ENCODE data around the gene ZNF180. TPM values are rescaled to one million over a fixed set of nuclear protein-coding genes. Genes with fewer than 3 reads are reported as not detected.

The ZNF180 gene
- total RNA-seq, 1 experiment from 2014 or later = 8.9 TPM

- H3K9me3 Mint-ChIP-seq = peaks cover 79% of the 10 kb centered on the region
- ChIA-PET POLR2A (no interaction called here), CTCF (no interaction called here)
- H3K36me3 Mint-ChIP-seq = peaks cover 67% of the 10 kb centered on the region
- no peak overlapping the region for H3K4me3 Mint-ChIP-seq
- H3K4me1 Mint-ChIP-seq = no peaks in the 10 kb centered on the region
- ATAC-seq (no peak), DNase-seq (ENCODE audit: low spot score) (no peak)
- TF ChIP-seq, protein P1, sequence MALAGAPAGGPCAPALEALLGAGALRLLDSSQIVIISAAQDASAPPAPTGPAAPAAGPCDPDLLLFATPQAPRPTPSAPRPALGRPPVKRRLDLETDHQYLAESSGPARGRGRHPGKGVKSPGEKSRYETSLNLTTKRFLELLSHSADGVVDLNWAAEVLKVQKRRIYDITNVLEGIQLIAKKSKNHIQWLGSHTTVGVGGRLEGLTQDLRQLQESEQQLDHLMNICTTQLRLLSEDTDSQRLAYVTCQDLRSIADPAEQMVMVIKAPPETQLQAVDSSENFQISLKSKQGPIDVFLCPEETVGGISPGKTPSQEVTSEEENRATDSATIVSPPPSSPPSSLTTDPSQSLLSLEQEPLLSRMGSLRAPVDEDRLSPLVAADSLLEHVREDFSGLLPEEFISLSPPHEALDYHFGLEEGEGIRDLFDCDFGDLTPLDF (CRISPR knock-in tag; IDR thresholded peaks at IDR 0.05) = no peak
- TF ChIP-seq IRF2 (CRISPR knock-in tag; IDR thresholded peaks at IDR 0.05; ENCODE audit: borderline replicate concordance, low read depth) (no peak), FOXP4 (CRISPR knock-in tag; IDR thresholded peaks at IDR 0.05) (no peak), NR1H2 (CRISPR knock-in tag; IDR thresholded peaks at IDR 0.05) (no peak), KAT7 (CRISPR knock-in tag; IDR thresholded peaks at IDR 0.05; ENCODE audit: borderline replicate concordance) (no peak), ZNF121 (CRISPR knock-in tag; IDR thresholded peaks at IDR 0.05) (no peak), GABPB1 (CRISPR knock-in tag; IDR thresholded peaks at IDR 0.05) (no peak), ZNF396 (CRISPR knock-in tag; IDR thresholded peaks at IDR 0.05; ENCODE audit: borderline replicate concordance) (no peak), TEAD4 (CRISPR knock-in tag; IDR thresholded peaks at IDR 0.05) (no peak), SOX15 (CRISPR knock-in tag; IDR thresholded peaks at IDR 0.05) (no peak), ZNF416 (CRISPR knock-in tag; IDR thresholded peaks at IDR 0.05) (no peak), NFYB (CRISPR knock-in tag; conservative IDR thresholded peaks at IDR 0.05; ENCODE audit: low read depth) (no peak), ZMAT4 (CRISPR knock-in tag; IDR thresholded peaks at IDR 0.05) (no peak), PRDM15 (CRISPR knock-in tag; IDR thresholded peaks at IDR 0.05) (no peak)
- TF ChIP-seq, protein P2, sequence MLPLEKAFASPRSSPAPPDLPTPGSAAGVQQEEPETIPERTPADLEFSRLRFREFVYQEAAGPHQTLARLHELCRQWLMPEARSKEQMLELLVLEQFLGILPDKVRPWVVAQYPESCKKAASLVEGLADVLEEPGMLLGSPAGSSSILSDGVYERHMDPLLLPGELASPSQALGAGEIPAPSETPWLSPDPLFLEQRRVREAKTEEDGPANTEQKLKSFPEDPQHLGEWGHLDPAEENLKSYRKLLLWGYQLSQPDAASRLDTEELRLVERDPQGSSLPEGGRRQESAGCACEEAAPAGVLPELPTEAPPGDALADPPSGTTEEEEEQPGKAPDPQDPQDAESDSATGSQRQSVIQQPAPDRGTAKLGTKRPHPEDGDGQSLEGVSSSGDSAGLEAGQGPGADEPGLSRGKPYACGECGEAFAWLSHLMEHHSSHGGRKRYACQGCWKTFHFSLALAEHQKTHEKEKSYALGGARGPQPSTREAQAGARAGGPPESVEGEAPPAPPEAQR (CRISPR knock-in tag; IDR thresholded peaks at IDR 0.05) = no peak
- TF ChIP-seq, protein P3, sequence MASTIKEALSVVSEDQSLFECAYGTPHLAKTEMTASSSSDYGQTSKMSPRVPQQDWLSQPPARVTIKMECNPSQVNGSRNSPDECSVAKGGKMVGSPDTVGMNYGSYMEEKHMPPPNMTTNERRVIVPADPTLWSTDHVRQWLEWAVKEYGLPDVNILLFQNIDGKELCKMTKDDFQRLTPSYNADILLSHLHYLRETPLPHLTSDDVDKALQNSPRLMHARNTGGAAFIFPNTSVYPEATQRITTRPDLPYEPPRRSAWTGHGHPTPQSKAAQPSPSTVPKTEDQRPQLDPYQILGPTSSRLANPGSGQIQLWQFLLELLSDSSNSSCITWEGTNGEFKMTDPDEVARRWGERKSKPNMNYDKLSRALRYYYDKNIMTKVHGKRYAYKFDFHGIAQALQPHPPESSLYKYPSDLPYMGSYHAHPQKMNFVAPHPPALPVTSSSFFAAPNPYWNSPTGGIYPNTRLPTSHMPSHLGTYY (CRISPR knock-in tag; IDR thresholded peaks at IDR 0.05) = no peak
- no peak overlapping the region for H3K27ac Mint-ChIP-seq
- H3K27me3 Mint-ChIP-seq (ENCODE audit: low read depth) = peaks cover 6% of the 10 kb centered on the region
These were observed 64.9 kb downstream of the ZNF180 start for GRCh38 chr19:44435441-44435840.

DNA sequence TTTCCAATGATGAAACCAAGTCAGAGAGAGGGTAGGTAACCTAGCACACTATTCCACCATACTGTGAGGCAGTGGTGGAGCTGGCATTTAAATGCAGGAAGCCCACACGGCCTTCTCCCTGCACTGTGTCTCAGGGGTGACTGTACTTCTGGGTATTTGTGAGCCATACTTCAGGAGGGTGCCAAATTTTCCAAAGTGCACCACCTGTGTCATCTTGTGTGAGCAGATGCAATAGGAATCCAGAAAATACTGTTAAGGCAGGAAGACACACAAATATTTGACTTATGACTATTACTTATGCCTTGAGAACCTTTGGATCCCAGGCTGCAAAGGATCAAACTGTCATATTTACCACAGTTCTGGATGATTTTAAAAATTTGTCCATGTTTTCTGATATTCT is 69.4 kb downstream of the ZNF180 start:
- peaks cover 85% of the 10 kb centered on the region for H3K36me3 Mint-ChIP-seq
- ChIA-PET POLR2A (no interaction called here), CTCF (no interaction called here)
- no peak for TF ChIP-seq NR1H2 (CRISPR knock-in tag; IDR thresholded peaks at IDR 0.05)
- no peak for DNase-seq (ENCODE audit: low spot score)
- no peak overlapping the region for H3K4me3 Mint-ChIP-seq
- ATAC-seq = no peak
- no peak overlapping the region for H3K27ac Mint-ChIP-seq
- no peaks in the 10 kb centered on the region for H3K4me1 Mint-ChIP-seq
- H3K27me3 Mint-ChIP-seq (ENCODE audit: low read depth) = peaks cover 12% of the 10 kb centered on the region
- H3K9me3 Mint-ChIP-seq = peaks cover 90% of the 10 kb centered on the region

Other genes with a start within 250 kb of the ZNF180 start
- 1.3 to 2.4 TPM (median 1.9 TPM) in 3 replicates for gene ZNF233, start 240.6 kb downstream of the ZNF180 start, total RNA-seq (2021)
- gene ZNF235, start 195.5 kb downstream of the ZNF180 start, total RNA-seq (2021) = 3.9 to 5.2 TPM (median 4.5 TPM) in 3 replicates
- 2.0 to 2.5 TPM (median 2.5 TPM) in 3 replicates for gene ZNF112, start 143.8 kb downstream of the ZNF180 start, total RNA-seq (2021)
- gene ZNF285, start 98.9 kb downstream of the ZNF180 start, total RNA-seq (2021) = 1.6 to 3.9 TPM (median 2.6 TPM) in 3 replicates
- gene ZNF229, start 52.0 kb downstream of the ZNF180 start, total RNA-seq (2021) = 1.8 to 2.4 TPM (median 2.2 TPM) in 3 replicates
- gene CEACAM20, start 29.2 kb upstream of the ZNF180 start, total RNA-seq (2021) = not detected in 3 replicates
- gene IGSF23, start 113.0 kb upstream of the ZNF180 start, total RNA-seq (2021) = not detected in 3 replicates
- gene PVR, start 143.4 kb upstream of the ZNF180 start, total RNA-seq (2021) = 13.7 to 15.9 TPM (median 15.0 TPM) in 3 replicates
- 1.9 to 2.9 TPM (median 2.3 TPM) in 3 replicates for gene CEACAM19, start 171.0 kb upstream of the ZNF180 start, total RNA-seq (2021)
- not detected in 3 replicates for gene CEACAM16, start 198.6 kb upstream of the ZNF180 start, total RNA-seq (2021)
- 4.6 to 7.8 TPM (median 5.6 TPM) in 3 replicates for gene BCL3, start 248.2 kb upstream of the ZNF180 start, total RNA-seq (2021)

All from WTC11 (cell line).